DMS153 (cell line): ENCODE measurements around the gene FAM89A.
"Not testable (repeated sequence)": the region's sequence is repeated elsewhere in the genome, so short reads cannot be mapped to it uniquely, and the experiment has no call there.

ENCODE experiments used
- DNase-seq: peaks from one replicate; lab custom pipeline; 2025; lab: John Stamatoyannopoulos, UW

The FAM89A gene

GRCh38 chr1:231055271-231055670 is 15.2 kb upstream of the FAM89A start:
- DNase-seq, result no peak

GRCh38 chr1:231053493-231054162 is 13.6 kb upstream of the FAM89A start:
- no peak for DNase-seq

GRCh38 chr1:231052777-231053176 is 12.7 kb upstream of the FAM89A start:
- no peak for DNase-seq

- DNase-seq, result not testable (repeated sequence)
These were observed 10.9 kb upstream of the FAM89A start for GRCh38 chr1:231050932-231051331.

DNA sequence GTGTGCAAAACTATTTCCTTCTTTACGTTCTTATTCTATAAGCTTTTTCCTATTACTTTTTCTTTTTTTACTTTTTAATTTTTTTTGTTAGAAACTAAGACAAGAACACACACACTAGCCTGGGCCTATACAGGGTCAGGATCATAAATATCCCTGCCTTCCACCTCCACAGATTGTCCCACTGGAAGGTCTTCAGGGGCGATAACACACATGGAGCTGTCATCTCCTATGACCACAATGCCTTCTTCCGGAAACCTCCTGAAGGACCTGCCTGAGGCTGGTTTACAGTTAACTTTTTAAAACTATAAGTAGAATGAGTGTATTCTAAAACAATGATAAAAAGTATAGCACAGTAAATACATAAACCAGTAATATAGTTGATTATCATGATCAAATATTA is 10.3 kb upstream of the FAM89A start:
- no peak for DNase-seq

GRCh38 chr1:231049121-231049979 is 9.3 kb upstream of the FAM89A start:
- DNase-seq, result no peak

GRCh38 chr1:231048419-231048818 is 8.4 kb upstream of the FAM89A start:
- DNase-seq, result not testable (repeated sequence)

GRCh38 chr1:231047529-231047928 is 7.5 kb upstream of the FAM89A start:
- DNase-seq, result not testable (repeated sequence)

DNA sequence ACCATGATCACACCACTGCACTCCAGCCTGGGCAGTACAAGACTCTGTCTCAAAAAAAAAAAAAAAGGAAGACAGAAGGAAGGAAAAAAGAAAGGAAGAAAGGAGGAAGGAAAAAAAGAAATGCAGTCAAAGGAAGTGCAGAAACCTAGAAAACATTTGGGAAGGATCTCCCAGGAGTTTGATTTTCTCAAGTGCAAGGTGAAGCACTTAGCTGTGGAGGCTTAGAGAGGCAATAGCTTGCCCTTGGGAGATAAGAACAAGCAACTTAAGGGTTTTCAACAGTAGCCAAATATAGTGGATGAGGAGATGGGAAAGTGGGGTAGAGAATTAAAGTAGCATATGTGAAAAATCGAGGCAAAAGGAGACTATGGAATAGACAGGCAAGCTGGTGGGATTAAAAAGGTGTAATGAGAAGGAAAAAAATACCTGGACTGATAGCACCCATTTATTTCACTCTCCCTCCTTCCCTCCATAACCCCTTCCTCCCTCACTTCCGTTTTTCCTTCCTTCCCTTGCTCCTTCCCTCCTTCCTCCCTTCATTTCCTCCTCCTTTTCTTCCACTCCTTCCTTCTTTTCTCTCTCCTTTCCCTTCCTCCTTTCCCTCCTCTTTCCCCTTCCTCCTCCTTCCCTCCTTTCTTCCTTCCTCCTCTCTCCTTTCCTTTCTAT is 6.8 kb upstream of the FAM89A start:
- DNase-seq, result no peak

GRCh38 chr1:231045921-231046729 is 6.1 kb upstream of the FAM89A start:
- DNase-seq, result not testable (repeated sequence)

- peak; percentile 13 for DNase-seq
These were observed 5.2 kb upstream of the FAM89A start for GRCh38 chr1:231045286-231045685.

GRCh38 chr1:231044588-231044987 is 4.5 kb upstream of the FAM89A start:
- DNase-seq, result no peak

DNA sequence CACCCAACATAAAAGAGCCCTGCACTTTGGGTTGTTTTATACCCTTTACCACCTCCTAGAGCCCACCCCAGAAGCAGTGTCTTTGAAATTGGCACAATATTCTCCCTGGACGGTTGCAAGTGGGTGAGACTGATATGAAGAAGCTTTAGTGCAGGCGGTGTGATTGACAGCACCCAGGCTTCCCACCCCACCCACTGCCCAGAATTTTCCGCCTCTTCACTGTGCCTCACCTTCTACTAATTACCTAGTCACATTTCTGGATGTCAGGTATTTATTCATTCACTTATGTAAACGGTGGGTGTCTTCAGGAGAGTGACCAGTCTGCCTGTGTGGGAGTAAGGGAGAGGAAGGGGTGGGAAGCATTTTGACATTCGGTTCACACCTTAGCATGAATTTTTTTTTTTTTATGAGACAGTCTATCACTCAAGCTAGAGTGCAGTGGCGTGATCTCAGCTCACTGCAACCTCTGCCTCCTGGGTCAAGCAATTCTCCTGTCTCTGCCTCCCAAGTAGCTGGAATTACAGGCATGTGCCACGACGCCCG is 1.7 kb upstream of the FAM89A start:
- no peak for DNase-seq

DNA sequence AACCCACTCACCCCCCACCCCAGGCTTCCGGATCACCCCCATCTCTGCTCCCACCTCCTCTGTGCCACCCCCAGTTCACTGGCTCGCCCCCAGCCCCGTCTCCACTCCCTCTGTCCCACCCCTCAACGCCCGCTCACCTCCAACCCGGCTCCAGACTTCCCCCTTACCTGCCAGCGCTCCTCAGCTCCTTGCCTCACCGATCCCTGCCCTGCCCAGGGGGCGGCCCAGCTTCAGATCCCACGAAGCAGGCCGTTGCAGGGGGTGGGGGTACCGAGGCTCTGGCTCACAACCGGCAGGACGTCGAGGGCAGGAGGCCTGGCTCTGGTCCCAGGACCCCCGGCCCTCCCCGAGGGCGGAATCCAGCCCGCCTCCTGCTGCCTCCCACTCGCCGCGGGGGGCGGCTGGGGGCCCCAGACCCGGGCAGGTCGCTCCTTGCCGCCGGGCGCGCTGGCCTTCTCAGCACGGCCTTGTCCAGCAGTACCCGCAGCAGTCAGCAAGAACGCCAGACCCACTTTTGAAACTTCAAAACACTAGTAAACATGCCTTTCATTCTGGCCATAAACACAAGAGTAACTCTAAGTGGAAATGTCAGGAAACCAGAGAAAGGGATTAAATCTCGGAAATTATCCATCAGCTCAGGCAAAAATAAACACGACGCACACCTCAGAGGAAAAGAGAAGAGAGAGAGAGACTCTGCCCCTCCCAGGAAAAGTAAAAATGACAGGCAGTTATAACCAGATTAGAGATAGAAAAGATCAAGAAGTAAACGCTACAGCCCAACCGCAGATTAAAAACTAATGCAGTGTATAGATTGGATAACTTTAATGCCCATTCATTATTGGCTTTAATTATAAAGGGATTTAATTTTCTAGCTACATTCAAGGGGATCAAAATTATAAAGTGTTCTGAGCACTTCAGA is 1.0 kb upstream of the FAM89A start:
- DNase-seq, result no peak

DNA sequence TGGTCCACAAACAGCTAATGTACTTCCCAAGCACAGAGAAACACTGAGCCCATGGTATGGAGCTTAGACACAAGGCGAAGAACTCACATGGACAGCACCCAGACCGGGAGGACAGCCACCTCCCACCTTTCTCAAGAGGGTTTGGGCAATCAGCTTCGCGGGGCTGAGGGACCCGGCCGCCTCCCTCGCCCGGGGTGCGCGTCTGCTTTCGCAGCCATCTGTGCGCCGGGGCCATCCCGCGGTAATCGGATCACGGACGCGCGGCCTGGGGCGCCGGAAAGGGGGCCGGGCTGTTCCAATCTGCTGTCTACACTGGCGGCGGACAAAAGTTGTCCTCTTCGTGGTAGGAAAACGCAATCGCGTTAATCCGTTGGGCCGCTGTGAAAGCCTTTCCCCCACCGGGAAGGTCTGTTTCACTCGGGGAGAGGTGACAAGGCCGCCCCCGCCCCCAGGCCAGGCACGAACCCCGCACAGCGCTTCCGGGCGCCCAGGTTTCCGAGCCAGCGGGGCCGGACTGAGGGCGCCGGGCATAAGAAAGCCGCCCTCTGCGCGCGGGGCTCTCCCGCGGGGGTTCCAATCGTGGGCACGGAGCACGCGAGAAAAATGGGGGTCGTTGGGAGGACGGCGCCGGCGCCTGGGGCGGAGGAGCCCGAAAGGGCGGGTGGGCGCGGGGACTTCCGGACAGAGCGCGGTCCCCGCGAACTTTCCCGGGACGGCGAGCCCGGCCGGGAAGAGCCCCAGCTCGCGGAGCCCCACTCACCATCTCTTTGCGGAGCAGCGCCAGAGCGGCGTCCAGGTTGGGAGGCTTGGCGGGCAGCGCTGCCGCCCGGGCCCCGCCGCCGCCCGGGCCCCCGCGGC is 664 bp downstream of the FAM89A start:
- DNase-seq, result no peak

DNA sequence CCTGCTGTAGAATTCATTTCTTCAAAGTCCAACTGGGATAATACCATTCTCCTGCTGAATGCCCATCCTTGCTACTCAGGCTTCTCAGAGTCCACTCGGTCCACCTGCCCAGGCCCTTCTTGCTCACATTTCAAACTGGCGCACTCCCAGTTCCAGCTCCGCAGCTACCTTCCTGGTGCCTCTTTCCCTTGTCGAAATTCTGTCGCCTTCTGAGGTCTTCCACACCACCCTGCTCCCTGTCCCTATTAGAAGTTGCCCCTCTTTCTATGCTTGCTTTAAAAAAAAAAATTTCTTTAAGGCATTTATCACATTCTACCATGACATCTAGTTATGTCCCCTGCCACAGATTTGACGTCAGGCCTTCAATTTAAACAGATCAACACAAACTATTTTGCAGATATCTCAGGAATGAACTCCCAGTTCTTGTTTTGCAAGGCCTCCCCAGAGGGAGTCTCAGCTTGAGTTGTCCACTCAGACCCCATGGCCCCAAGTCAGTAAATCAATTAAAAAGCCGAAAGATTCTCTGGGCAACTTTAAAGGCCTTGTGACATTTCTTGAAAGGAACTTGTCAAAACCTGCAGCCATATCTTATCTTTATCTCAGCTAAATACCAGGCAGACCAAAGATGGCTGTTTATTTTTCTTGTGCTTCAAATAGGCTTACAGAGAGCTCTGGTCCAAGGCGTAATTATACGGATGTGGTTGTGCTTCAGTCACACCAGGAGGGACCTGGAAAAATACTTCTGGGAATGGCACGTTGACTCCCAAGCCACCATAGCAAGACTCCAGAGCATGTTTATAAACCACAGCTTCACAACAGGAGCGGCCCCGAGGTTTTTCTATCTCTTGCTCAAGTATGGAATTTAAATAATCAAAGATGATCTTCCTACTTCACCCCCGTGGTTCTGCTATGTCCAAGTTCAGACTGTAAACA is 2.2 kb downstream of the FAM89A start:
- DNase-seq, result no peak

GRCh38 chr1:231036416-231036815 is 3.6 kb downstream of the FAM89A start:
- DNase-seq, result no peak

DNA sequence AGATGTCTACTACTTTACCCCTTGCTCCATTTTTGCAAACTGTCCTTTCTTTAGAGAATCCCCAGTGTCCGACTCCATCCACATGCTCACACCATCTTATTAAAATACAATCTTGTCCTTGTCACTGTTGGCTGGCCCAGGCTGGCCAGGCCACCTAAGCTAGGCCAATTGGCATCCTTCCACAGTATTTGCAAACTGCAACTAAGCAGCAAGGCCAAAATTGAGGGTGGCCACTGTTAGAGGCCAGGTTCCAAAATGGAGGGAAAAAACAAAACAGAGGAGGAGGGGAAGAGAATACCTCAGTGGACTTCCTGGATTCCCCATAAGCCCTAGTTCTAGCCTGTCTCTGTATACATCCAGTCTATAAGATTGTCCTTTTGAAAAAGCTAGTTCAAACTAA is 4.3 kb downstream of the FAM89A start:
- no peak for DNase-seq

DNA sequence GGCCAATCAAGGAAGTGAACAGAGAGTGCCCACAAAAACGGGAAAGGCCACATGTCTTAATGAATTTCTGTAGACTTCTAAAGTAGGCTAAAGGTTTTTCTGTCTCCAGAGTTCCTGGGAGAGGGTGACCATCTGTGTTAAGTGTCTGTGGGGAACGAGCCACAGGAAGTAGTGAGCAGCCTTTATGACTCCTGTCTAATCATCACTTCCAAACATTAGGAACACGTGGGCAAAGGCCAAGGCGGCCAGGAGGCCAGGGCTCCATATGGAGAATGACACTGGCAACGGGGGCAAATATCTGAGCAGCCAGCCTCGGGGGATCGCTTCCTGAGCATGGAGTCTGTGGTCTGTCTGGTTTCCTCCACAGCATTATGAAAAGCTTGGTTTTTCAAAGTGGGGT is 7.1 kb downstream of the FAM89A start:
- no peak for DNase-seq
